ENCODE measurements around the gene LIN9.

Gene LIN9

GRCh38 chr1:226320930-226321329 is 12.0 kb upstream of the LIN9 start:
- DNase-seq: no peak

- no peak for DNase-seq
Observed at GRCh38 chr1:226318471-226318870, 9.5 kb upstream of the LIN9 start.

GRCh38 chr1:226314055-226314454 is 5.1 kb upstream of the LIN9 start:
- no peak for DNase-seq

DNA sequence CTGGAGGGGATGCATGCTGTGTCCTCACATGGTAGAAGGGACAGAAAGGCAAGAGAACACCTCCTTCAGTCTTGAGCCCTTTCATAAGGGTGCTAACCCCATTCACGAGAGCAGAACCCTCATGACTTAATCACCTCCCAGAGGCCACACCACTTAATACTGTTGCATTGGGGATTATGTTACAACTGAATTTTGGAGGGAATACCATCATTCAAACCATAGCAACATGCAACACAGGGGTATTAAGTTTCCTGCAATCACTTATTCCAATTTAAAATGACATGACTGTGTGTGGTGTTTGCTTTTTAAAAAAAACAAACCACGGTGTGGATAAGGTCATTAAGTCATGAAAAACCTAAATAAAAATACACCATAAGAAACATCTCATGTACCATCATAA is 3.1 kb upstream of the LIN9 start:
- DNase-seq: no peak

DNA sequence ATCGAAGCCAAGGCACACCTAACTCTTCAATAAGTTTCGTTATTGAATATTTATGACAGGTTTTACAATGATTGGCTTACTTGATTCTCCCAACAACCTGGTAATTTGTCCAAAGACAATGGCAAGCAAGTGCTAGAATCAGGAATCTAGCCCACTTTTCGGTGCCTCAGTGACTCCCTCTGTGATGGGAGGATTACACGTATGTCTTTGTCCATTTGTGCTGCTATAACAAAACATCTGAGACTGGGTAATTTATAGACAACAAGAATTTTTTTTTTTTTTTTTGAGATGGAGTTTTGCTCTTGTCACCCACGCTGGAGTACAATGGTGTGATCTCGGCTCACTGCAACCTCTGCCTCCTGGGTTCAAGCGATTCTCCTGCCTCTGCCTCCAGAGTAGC is 2.4 kb upstream of the LIN9 start:
- DNase-seq: no peak

GRCh38 chr1:226310637-226311195 is 1.8 kb upstream of the LIN9 start:
- no peak for DNase-seq

DNA sequence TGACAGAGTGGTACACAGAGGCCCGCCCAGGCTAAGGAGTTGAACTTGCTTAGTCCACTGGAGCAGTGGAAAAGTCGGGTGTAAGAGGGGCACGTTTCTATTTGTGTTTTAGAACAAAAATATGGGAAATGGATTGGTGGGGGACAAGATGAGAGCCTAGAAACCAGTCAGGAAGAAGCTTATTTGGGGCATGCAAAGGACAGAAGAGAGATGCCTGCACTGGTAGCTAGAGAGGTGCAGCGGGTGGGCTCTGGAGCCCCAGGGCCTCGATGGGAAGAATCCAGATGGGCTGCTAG is 1.2 kb upstream of the LIN9 start:
- DNase-seq: no peak

- peak in 1 of 2 donors; percentile 63 for DNase-seq
Observed at GRCh38 chr1:226309398-226310244, 657 bp upstream of the LIN9 start.

GRCh38 chr1:226308166-226308722 is 720 bp downstream of the LIN9 start:
- DNase-seq: no peak

DNA sequence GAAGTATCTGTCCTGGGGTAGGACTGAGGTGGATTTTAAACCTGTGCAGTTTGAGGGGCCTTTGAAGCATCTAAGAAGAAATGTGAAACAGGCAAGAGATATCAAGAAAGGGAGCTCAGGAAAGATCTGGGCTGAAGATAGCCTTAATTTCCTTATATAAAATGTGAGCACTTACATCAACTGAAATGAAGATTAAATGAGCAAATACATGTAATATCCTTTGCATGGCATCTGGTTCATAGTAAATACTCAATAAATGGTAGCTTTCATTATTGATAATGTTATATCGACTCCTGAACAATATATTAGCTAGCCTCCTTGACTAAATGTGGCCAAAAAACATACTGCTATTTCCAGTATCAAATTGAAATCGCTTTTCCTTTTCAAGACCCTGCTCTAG is 2.5 kb downstream of the LIN9 start:
- no peak for DNase-seq

DNA sequence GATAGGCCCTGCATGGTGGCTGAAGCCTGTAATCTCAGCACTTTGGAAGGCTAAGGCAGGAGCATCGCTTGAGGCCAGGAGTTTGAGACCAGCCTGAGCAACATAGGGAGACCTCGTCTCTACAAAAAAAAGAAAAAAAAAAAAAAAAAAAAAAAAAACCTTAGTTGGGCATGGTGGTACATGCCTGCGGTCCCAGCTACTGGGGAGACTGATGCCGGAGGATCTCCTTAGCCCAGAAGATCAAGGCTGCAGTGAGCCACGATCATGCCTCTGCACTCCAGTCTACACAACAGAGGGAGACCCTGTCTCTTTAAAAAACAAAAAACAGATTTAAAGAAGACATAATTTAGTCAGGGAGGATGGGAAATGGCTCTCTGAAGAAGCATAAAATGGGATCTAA is 3.8 kb downstream of the LIN9 start:
- DNase-seq: no peak

- no peak for DNase-seq
Observed at GRCh38 chr1:226304291-226304955, 4.5 kb downstream of the LIN9 start.

DNA sequence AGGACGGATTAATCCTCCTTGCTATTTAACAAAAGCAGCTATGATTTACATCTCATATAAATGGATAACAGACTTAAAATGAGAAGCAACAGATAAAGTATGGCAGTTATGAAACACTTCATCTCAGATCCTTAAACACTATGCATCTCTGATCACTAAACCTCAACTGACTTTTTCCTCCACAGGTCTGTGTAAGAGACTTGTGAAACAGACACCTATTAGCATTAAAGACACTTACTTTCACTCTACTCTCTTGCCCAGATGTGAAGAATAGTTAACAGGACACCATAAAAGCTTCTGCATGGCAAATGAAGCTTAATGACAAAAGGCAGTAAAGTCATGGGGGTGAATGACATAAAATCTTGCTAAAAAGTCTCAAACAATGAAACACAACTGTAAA is 6.2 kb downstream of the LIN9 start:
- no peak for DNase-seq

DNA sequence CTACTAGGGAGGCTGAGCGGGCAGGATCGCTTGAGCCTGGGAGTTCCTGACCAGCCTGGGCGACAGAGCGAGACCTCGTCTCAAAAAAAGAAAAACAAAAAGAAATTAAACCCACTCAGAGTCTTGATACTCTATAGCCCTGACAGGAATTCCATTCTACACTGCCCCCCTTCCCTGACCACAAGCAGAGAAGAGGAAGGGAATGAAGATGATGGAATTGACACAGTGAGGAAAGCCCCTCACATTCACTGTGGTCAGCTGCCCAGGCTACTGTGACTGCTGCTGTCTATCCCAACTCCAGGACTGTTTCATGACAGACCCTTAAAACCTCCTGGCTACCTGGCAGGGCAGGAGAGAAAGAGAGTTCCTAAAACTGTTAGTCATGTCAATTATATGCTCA is 12.1 kb downstream of the LIN9 start:
- DNase-seq: no peak

- no peak for DNase-seq
Observed at GRCh38 chr1:226293553-226293920, 15.4 kb downstream of the LIN9 start.

DNA sequence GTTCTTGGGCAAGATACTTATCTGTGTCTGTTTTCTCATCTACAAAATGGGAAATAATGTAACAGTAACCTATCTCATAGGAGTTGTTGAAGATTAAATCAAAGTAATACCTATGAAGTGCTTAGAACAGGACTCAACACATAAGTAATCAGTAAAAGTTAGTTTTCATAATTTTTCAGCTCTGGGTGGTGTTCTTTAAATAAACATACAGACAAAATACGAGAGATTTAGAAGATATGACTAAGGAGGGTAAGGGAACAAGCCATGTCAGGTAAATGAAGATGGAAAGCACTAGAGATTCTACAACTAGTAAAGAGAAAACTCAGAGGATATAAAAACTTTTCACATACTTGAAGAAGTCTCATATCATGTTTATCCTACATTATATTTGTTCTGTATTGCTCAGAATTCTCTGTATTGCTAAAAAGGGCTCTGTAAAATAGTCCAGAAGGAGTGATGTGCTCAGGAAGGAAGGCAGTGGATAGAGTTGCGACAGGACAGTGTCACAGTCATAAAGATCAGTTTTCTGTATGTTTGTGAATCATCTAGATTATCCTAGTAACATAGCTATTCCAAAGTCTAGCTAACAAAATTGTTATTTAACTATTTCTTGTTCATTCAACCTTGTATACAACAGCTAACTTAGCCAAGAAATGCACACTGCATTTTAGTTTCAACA is 16.0 kb downstream of the LIN9 start:
- no peak for DNase-seq

- DNase-seq: no peak
Observed at GRCh38 chr1:226287587-226287986, 21.4 kb downstream of the LIN9 start.

DNA sequence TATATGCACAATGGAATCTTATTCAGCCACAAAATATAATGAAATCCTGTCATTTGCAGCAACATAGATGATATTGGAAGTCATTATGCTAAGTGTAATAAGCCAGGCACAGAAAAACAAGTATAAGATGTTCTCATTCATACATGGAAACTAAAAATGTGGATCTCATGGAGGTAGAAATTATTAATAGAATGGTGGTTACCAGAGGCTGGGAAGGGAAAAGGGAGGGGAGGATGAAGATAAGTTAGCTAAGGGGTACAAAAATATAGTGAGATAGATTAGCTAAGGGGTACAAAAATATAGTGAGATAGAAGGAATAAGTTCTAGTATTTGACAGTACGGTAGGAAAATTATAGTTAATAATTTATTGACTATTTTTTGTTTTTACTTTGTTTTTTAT is 27.9 kb downstream of the LIN9 start:
- DNase-seq: no peak

DNA sequence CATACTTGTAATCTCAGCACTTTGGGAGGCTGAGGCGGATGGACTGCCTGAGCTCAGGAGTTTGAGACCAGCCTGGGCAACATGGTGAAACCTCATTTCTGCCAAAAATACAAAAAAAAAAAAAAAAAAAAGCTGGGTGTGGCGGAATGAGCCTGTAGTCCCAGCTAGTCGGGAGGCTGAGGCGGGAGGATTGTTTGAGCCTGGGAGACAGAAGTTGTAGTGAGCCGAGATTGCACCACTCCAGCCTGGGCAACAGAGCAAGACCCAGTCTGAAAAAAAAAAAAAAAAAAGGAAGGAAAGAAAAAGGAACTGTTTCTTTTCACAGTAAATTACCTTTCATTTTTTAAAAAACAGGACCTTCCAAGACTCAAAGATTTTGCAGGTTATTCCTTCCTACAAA is 29.5 kb downstream of the LIN9 start:
- DNase-seq: no peak

GRCh38 chr1:226277897-226278296 is 31.1 kb downstream of the LIN9 start:
- no peak for DNase-seq

DNA sequence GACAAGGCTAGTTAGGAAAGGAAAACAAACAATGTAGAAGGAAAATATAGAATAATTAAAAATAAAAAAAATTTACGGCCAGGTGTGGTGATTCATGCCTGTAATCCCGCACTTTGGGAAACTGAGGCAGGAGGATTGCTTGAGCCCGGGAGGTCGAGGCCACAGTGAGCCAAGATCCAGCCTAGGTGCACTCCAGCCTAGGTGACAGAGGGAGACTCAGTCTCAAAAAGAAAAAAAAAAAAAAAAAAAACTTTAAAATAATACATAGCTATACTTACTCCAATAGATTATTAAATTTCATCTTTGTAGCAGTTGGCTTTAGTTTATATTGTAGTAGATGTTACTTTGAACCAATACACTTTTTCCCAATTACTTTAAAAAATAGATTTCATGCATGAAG is 32.0 kb downstream of the LIN9 start:
- DNase-seq: no peak

- no peak for DNase-seq
Observed at GRCh38 chr1:226276077-226276682, 32.8 kb downstream of the LIN9 start.

GRCh38 chr1:226274138-226274537 is 34.8 kb downstream of the LIN9 start:
- no peak for DNase-seq

Measured in bone marrow (tissue), 2 donors.